Right ventricle myocardium superior (tissue), 1 donor: ENCODE results near the gene PCK2. TPM values are rescaled to one million over a fixed set of nuclear protein-coding genes. Genes with fewer than 3 reads are reported as not detected.

ENCODE experiments used
- ATAC-seq: fragments of 200-7000 bp; cut with Tn5 transposase; one replicate; pipeline ENCODE4 v1.9.1; 2020; ENCODE audit warnings: mild to moderate bottlenecking; ENCODE audit not compliant: poor library complexity
- DNase-seq: peaks from one replicate; pipeline ENCODE4 v3.0.0-alpha.2; 2020
- intact Hi-C: fragments of 100-400 bp; cut with DNase I; formaldehyde crosslinking; loops from one replicate; pipeline ENCODE4 v1.11.2; 2022
- total RNA-seq: library from RNA; stranded (reverse); fragmentation: NEBNext Ultra II Directional; extraction: Animal tissue kit (Norgen Biotek cat#: 25700); gene quantifications from one replicate; pipeline ENCODE4 v1.2.1, GENCODE V29; 2021
- donor health status: DM: no; HTN: yes; CAD: no; lungs with severe emphysema.

The PCK2 gene
- total RNA-seq, 1 donor from 2014 or later = 2.7 TPM

- DNase-seq (no peak), ATAC-seq (no peak)
- intact Hi-C loops = no loop called here
These were observed 32.8 kb downstream of the PCK2 start for GRCh38 chr14:24126939-24127338.

GRCh38 chr14:24127673-24128072 is 33.6 kb downstream of the PCK2 start:
- ATAC-seq (no peak), DNase-seq (no peak)
- intact Hi-C loops = no loop called here

GRCh38 chr14:24129410-24129998 is 35.4 kb downstream of the PCK2 start:
- intact Hi-C loops = no loop called here
- no peak for ATAC-seq
- no peak for DNase-seq

- ATAC-seq (no peak), DNase-seq (no peak)
- intact Hi-C loops = no loop called here
These were observed 36.2 kb downstream of the PCK2 start, which contains the start of gene FITM1 for GRCh38 chr14:24130380-24130716. TSS of gene FITM1 (plus strand) at chr14:24130659. CDS start at chr14:24131564, 905 bp downstream.

GRCh38 chr14:24130717-24131548 is 36.8 kb downstream of the PCK2 start:
- ATAC-seq = peak; percentile 73
- DNase-seq = peak; percentile 85
- intact Hi-C loops = no loop called here

GRCh38 chr14:24131549-24131966 is 37.4 kb downstream of the PCK2 start:
- ATAC-seq (peak; percentile 56), DNase-seq (peak; percentile 50)
- intact Hi-C loops = no loop called here

- DNase-seq = peak; percentile 58
- ATAC-seq = peak; percentile 3
- intact Hi-C loops = no loop called here
These were observed 38.1 kb downstream of the PCK2 start for GRCh38 chr14:24132061-24132685.

GRCh38 chr14:24132976-24133375 is 38.9 kb downstream of the PCK2 start:
- no peak for DNase-seq
- intact Hi-C loops = no loop called here
- no peak for ATAC-seq

GRCh38 chr14:24133735-24134134 is 39.6 kb downstream of the PCK2 start:
- no peak for DNase-seq
- intact Hi-C loops = no loop called here
- no peak for ATAC-seq

GRCh38 chr14:24135584-24135833 is 41.4 kb downstream of the PCK2 start:
- DNase-seq = no peak
- no peak for ATAC-seq
- intact Hi-C loops = no loop called here

- intact Hi-C loops = no loop called here
- ATAC-seq (peak; percentile 91), DNase-seq (peak; percentile 96)
These were observed 41.9 kb downstream of the PCK2 start, which contains the start of gene PSME1 for GRCh38 chr14:24135834-24136683. TSS of gene PSME1 (plus strand) at chr14:24136194. CDS start at chr14:24136263, 69 bp downstream.

- no peak for DNase-seq
- intact Hi-C loops = no loop called here
- ATAC-seq = no peak
These were observed 42.8 kb downstream of the PCK2 start for GRCh38 chr14:24136684-24137528.

- no peak for ATAC-seq
- intact Hi-C loops = no loop called here
- no peak for DNase-seq
These were observed 43.7 kb downstream of the PCK2 start for GRCh38 chr14:24137529-24138395.

- DNase-seq (no peak), ATAC-seq (no peak)
- intact Hi-C loops = no loop called here
These were observed 44.5 kb downstream of the PCK2 start for GRCh38 chr14:24138396-24139271.

- DNase-seq (no peak), ATAC-seq (no peak)
- intact Hi-C loops = no loop called here
These were observed 45.3 kb downstream of the PCK2 start for GRCh38 chr14:24139272-24139934.
